Body of pancreas (tissue), 4 donors: ENCODE results near the gene EHBP1. TPM values are rescaled to one million over a fixed set of nuclear protein-coding genes. Genes with fewer than 3 reads are reported as not detected.

Experiments used
- ATAC-seq: fragments of 150-250 bp; one replicate; pipeline ENCODE4 v1.9.1; 2016
- DNase-seq, 4 donors: peaks; one replicate each; pipeline ENCODE4 v3.0.0-alpha.2; 2019
- H3K27ac ChIP-seq, 4 donors: fragments of 200-600 bp; sonication (generic); 1 replicate in 3 of 4; 2 replicates in 1 of 4; pipeline versions ENCODE4 v1.5.1 to v1.6.1; 2016 to 2019; ENCODE audit warnings: mild to moderate bottlenecking in 1 of 4, mixed read lengths in 1 of 4, moderate library complexity in 1 of 4
- H3K27me3 ChIP-seq, 2 donors: fragments of 200-600 bp; sonication (generic); one replicate each; pipeline ENCODE4 v1.6.0; 2016; ENCODE audit warnings: mild to moderate bottlenecking in 1 of 2
- H3K36me3 ChIP-seq, 2 donors: fragments of 200-600 bp; sonication (generic); replicated peaks in 1 of 2; 2 replicates each; pipeline ENCODE4 v1.5.1; 2016; ENCODE audit warnings: low read depth in 2 of 2; ENCODE audit not compliant: insufficient read depth in 1 of 2
- H3K4me1 ChIP-seq: fragments of 200-600 bp; sonication (generic); one replicate; pipeline ENCODE4 v1.6.0; 2016
- H3K4me3 ChIP-seq, 2 donors: fragments of 200-600 bp; sonication (generic); 1 replicate in 1 of 2; 2 replicates in 1 of 2; pipeline ENCODE4 v1.5.1; 2016 to 2019
- H3K9me3 ChIP-seq, 3 donors: fragments of 200-600 bp; sonication (generic); 1 replicate in 2 of 3; 2 replicates in 1 of 3; pipeline ENCODE4 v1.5.1; 2016
- POLR2A ChIP-seq, 3 donors: fragments of 450-650 bp; IDR thresholded peaks; one replicate each; pipeline ENCODE4 v1.6.1; 2016; ENCODE audit warnings: antibody characterized with exemption in 3 of 3, mild to moderate bottlenecking in 2 of 3
- WGBS, 2 donors: methylation state at CpG; one replicate each; pipeline ENCODE4 v1.1.5; 2017; 5-methylcytosine and 5-hydroxymethylcytosine counted together
- intact Hi-C: fragments of 100-400 bp; cut with DNase I; formaldehyde crosslinking; loops from one replicate; pipeline ENCODE4 v1.15.1; 2023
- total RNA-seq, 2 donors: library from RNA; depleted of rRNA; stranded (reverse); fragments of >200 nt; gene quantifications; one replicate each; pipeline ENCODE4 v1.1.0, GENCODE V29; 2016
- TF ChIP-seq, protein P1 (sequence below), 7 experiments: fragments of 450-650 bp in 4 of 7; fragments of 200-600 bp in 3 of 7; sonication (generic) in 3 of 7; IDR thresholded peaks; one replicate each; pipeline ENCODE4 v1.5.1; 2016 to 2019; ENCODE audit warnings: antibody characterized with exemption in 7 of 7

EHBP1 gene
- total RNA-seq, 2 donors from 2014 or later, result 43.6 to 45.8 TPM

DNA sequence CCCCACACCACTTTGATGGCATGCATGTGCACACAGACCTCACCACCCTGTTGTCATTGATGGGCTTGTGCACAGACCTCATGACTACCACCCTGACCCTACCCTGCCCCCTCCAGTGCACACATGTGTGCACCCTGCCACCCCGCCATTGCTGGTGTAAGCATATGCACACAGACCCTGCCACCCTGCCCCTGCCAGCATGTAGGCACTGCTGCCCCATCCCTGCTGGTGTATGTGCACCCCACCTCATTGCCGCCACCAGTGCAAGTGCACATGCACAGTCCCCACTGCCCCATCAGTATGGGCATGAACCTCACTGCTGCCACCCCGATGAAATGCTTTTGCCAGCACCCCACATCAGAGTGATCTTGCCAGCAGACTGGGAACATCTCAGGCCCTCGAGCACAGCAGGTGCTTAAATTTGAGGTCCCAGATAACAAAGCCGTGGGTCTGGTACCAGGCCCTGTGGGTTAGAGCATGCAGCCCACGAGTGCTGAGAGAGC lies 169.4 kb downstream of the EHBP1 start:
- Histone ChIP-seq H3K36me3 (peaks cover 0 to 3% of the 10 kb centered on the region in 2 donors), H3K27me3 (no peaks in the 10 kb centered on the region), H3K27ac (no peak overlapping the region), H3K4me1 (no peaks in the 10 kb centered on the region), H3K4me3 (no peak overlapping the region), H3K9me3 (no peaks in the 10 kb centered on the region)
- ATAC-seq (no peak), DNase-seq (no peak)
- 99 to 100% methylated on average over 5 to 6 of the region's 6 CpGs for WGBS, 2 donors
- intact Hi-C loops, result no loop called here
- TF ChIP-seq, protein P1, sequence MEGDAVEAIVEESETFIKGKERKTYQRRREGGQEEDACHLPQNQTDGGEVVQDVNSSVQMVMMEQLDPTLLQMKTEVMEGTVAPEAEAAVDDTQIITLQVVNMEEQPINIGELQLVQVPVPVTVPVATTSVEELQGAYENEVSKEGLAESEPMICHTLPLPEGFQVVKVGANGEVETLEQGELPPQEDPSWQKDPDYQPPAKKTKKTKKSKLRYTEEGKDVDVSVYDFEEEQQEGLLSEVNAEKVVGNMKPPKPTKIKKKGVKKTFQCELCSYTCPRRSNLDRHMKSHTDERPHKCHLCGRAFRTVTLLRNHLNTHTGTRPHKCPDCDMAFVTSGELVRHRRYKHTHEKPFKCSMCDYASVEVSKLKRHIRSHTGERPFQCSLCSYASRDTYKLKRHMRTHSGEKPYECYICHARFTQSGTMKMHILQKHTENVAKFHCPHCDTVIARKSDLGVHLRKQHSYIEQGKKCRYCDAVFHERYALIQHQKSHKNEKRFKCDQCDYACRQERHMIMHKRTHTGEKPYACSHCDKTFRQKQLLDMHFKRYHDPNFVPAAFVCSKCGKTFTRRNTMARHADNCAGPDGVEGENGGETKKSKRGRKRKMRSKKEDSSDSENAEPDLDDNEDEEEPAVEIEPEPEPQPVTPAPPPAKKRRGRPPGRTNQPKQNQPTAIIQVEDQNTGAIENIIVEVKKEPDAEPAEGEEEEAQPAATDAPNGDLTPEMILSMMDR (IDR thresholded peaks at IDR 0.05), result no peak
- TF ChIP-seq POLR2A (IDR thresholded peaks at IDR 0.05), result no peak

DNA sequence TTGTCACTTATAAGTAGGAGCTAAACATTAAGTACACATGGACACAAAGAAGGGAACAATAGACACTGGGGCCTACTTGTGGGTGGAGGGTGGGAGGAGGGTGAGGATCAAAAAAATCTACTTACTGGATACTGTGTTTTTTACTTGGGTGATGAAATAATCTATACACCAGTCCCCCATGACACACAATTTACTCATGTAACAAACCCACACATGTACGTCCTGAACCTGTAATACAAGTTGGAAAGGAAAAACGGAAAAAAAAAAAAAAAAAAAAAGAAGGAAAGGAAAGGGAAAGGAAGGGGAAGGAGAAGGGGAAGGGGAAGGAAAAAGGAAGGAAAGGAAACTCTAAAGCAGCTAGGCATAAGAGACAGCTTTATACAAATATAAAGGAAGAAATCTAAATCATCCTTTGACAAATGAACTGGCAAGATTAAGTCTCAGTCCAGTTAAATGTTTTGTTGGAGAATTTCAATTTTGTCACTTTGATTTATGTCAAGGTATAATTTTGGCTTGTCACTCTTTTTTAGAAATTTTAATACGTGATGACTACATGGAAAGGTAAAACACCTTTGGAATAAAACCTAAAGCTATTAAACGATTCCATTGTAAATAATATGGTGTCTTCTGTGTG lies 175.8 kb downstream of the EHBP1 start:
- ATAC-seq, result no peak
- H3K36me3 ChIP-seq, result no peaks in the 10 kb centered on the region
- WGBS, 2 donors, result 89 to 96% methylated on average over 4 of the region's 4 CpGs

DNA sequence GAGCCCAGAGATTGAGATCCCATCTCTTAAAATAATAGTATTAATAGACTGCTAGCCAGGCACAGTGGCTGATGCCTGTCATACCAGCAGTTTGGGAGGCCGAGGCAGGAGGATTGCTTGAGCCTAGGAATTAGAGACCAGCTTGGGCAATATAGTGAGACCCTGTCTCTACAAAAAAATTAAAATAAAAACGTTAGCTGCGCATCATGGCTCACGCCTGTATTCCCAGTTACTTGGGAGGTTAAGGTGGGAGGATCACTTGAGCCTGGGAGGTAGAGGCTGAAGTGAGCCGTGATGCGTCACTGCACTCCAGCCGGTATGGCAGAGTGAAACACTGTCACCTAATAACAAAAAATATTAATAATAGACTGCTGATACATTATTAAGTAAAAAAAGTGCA lies 178.1 kb downstream of the EHBP1 start:
- Histone ChIP-seq H3K27me3 (no peaks in the 10 kb centered on the region), H3K36me3 (no peaks in the 10 kb centered on the region), H3K4me1 (no peaks in the 10 kb centered on the region), H3K9me3 (no peaks in the 10 kb centered on the region), H3K4me3 (no peak overlapping the region), H3K27ac (no peak overlapping the region)
- ATAC-seq (no peak), DNase-seq (no peak)
- no peak for TF ChIP-seq POLR2A (IDR thresholded peaks at IDR 0.05)
- TF ChIP-seq, protein P1 (IDR thresholded peaks at IDR 0.05), result no peak
- intact Hi-C loops, result no loop called here
- 93 to 97% methylated on average over 7 of the region's 7 CpGs for WGBS, 2 donors

More for the DNA sequence above, 175.8 kb downstream of the EHBP1 start:
- no peak for DNase-seq
- Histone ChIP-seq H3K27me3 (no peaks in the 10 kb centered on the region), H3K9me3 (no peaks in the 10 kb centered on the region), H3K27ac (no peak overlapping the region), H3K4me3 (no peak overlapping the region), H3K4me1 (no peaks in the 10 kb centered on the region)
- intact Hi-C loops, result no loop called here
- TF ChIP-seq POLR2A (IDR thresholded peaks at IDR 0.05), result no peak
- TF ChIP-seq, protein P1 (IDR thresholded peaks at IDR 0.05), result no peak

DNA sequence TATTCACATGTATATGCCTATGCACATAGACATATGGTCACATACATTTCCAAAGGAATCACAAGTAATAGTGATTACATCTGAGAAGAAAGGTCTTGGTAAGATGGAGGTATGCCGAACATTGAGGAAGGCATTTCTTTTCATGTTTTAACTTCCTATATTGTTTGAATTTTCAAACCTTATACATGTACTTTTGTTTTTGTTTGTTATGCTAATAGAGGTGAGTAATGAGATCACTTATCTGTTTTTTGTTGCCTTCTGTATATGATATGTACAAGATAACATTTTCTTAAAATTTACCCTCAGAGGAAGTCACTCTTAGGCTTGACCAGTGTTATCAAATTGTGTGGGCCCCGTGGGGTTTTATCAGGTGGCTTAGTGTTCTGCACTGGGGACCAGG lies 178.6 kb downstream of the EHBP1 start:
- no peak overlapping the region for H3K4me3 ChIP-seq
- 72 to 85% methylated on average over 2 of the region's 2 CpGs for WGBS, 2 donors

More for the DNA sequence above, 178.6 kb downstream of the EHBP1 start:
- no peak for TF ChIP-seq POLR2A (IDR thresholded peaks at IDR 0.05)
- TF ChIP-seq, protein P1 (IDR thresholded peaks at IDR 0.05), result no peak
- no peak overlapping the region for H3K27ac ChIP-seq
- DNase-seq (no peak), ATAC-seq (no peak)
- intact Hi-C loops, result no loop called here
- no peaks in the 10 kb centered on the region for H3K4me1 ChIP-seq
- H3K36me3 ChIP-seq, result no peaks in the 10 kb centered on the region
- no peaks in the 10 kb centered on the region for H3K27me3 ChIP-seq
- H3K9me3 ChIP-seq, result no peaks in the 10 kb centered on the region
